Astrocyte of the spinal cord (primary cell): ENCODE data around the gene TSHR.
"Not testable (repeated sequence)": the region's sequence is repeated elsewhere in the genome, so short reads cannot be mapped to it uniquely, and the experiment has no call there.

Experiments
- DNase-seq: peaks from one replicate; pipeline ENCODE4 v3.0.0; 2011; ENCODE audit warnings: low read depth, low spot score
- H3K4me3 ChIP-seq: 2 replicates; pipeline ENCODE4 v1.5.1; 2011; ENCODE audit warnings: low read depth, mild to moderate bottlenecking, low read length, moderate library complexity
- CTCF ChIP-seq: IDR thresholded peaks from 2 replicates; pipeline ENCODE4 v1.5.1; 2012; ENCODE audit warnings: low read depth, mild to moderate bottlenecking, low read length, inconsistent platforms
- in situ Hi-C: cut with HindIII; loops from 2 replicates; pipeline ENCODE4 v1.10.0; 2017; ENCODE audit warnings: low sequenced_read_pairs

TSHR gene

DNA sequence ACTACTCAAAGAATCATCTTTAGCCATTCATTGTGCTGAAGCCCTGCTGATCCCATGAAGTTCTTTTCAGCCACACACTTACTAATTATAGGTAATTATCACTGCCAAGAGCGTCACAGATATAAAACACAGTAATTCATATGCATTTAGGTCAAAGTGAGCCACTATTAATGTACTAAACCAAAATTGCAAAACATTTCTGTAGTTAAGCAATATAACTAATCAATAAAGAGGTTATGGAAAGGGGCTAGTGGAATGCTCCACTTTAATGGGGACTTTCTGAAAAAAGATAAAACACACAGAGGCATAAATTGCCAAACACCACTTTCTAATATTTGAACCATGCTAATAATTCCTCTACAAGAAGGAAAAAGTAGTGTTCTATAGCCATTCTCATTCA is 7.1 kb upstream of the TSHR start:
- no peak for TF ChIP-seq CTCF
- no peak for DNase-seq

DNA sequence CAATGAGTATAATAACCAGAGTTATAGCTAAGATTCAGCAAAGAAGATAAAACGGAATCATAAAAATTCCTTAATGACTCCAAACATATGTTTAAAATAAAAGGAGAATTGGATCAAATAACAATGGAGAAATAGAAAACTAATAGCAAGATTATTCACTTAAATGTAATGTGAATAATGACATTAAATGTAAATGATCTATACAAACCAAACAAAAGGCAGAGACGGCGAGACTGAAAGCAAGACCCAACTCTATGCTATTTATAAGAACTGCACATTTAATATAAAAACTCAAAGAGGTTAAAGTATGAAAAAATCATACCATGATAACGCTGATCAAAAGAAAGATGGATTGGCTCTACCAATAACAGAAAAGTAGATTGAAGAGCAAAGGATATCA is 3.9 kb upstream of the TSHR start:
- in situ Hi-C loops = no loop called here
- no peak for DNase-seq
- TF ChIP-seq CTCF = no peak
- H3K4me3 ChIP-seq = no peak overlapping the region

More for the DNA sequence above, 7.1 kb upstream of the TSHR start:
- H3K4me3 ChIP-seq = no peak overlapping the region
- in situ Hi-C loops = no loop called here

DNA sequence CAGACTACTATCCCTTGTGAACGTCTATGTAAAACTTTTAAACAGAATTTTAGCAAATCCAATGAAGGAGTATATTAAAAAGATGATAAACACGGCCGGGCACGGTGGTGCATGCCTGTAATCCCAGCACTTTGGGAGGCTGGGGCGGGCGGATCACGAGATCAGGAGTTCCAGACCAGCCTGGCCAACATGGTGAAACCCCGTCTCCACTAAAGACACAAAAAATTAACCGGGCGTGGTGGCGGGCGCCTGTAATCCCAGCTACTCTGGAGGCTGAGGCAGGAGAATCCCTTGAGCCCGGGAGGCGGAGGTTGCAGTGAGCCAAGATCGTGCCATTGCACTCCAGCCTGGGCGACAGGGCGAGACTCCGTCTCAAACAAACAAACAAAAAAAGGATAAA is 2.2 kb upstream of the TSHR start:
- DNase-seq, H3K4me3 ChIP-seq, in situ Hi-C loops: not testable (repeated sequence)

DNA sequence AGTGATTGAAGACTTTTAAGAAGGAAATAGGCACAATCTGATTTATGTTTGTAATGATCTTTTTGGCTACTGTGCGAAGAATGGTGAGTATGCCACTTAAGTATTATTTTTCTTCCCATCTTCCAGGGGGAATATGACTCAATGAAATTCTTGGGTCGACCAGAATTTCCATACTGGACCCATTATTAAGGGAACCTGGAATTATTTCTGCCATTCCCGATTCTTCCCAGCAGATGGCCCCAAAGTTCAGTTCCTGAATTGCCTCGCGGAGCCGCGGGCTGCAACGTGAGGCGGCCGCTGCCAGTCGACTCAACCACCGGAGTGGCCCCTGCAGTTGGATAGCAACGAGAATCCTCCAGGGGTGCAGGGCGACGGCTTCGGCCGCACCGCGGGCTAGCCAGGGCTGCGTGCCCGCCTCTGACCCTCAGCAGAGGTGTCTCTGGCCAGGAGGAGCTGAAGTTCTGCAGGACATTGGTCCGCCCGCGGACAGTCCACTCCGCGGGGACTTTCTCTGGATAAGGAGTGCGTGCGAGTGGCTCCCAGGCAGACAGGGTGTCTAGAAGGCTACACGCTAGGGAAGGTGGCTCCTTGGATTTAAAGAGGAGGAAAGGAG is 628 bp upstream of the TSHR start:
- TF ChIP-seq CTCF = peak; percentile 76
- DNase-seq = peak; percentile 77
- in situ Hi-C loops = no loop called here
- H3K4me3 ChIP-seq = peak overlapping the region; percentile 50

GRCh38 chr14:80956102-80956501 is 681 bp downstream of the TSHR start:
- DNase-seq = no peak
- no peak for TF ChIP-seq CTCF
- H3K4me3 ChIP-seq = no peak overlapping the region
- in situ Hi-C loops = no loop called here

DNA sequence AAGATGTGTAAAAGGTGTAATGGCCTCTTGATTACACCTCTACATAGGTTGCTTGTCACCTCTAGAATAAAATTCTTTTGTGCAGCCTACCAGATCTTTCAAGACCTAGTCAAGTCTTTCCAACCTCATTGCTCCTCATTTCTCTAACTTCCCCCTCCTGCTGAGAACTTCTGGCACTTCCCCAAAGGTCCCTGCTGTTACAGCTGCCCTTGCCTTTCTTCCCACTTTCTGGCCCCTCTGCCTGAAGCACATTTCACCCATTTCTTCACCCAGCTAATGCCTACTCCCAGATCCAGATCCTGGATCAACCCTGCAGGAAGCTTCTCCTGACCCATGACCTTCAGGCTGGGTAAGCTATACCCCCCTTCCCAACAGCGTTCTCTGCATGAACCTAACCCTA is 1.5 kb downstream of the TSHR start:
- no peak overlapping the region for H3K4me3 ChIP-seq
- in situ Hi-C loops = no loop called here
- no peak for TF ChIP-seq CTCF
- no peak for DNase-seq

- no peak overlapping the region for H3K4me3 ChIP-seq
- no peak for DNase-seq
- no peak for TF ChIP-seq CTCF
- in situ Hi-C loops = no loop called here
Measured at GRCh38 chr14:80957613-80958012, 2.2 kb downstream of the TSHR start.
